Measurements from ENCODE around the gene FAXDC2. TPM values are rescaled to one million over a fixed set of nuclear protein-coding genes. Genes with fewer than 3 reads are reported as not detected.

Gene FAXDC2

DNA sequence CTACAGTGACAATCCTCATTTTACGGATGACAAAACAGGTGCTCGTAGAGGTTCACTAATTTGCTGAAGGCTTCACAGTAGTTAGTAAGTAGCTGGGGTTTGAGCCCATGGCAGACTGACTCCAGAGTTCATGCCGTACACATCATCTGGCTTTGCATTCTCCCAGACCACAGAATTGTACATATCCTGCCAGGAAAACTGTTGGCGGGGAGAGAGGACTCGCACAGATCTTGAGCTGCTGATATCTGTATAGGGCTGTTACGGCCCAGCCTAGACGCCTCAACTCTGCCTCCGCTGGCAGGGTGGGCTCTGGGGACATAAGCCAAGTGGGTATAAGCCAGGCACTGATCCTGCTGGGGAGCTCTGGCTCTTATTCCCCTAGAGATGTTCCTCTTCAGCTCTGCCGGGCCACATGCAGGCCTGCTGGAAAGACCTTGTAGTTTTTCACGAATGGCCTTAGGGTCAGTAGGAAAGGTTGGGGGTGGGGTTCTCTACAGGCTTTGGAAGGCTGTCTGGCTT lies 79.0 kb downstream of the FAXDC2 start:
- H2BK120ac ChIP-seq (ENCODE audit: low read depth, low read length), result no peak overlapping the region
- no peak overlapping the region for H3K18ac ChIP-seq (ENCODE audit: low read length)
- DNase-seq, result peak; percentile 77
- WGBS (ENCODE audit: extremely low coverage, insufficient coverage, low lambda C conversion rate), result no CpG with 5 or more reads among the region's 10 CpGs
- no peaks in the 10 kb centered on the region for H3K36me3 ChIP-seq (ENCODE audit: control insufficient read depth, insufficient read depth, low read length)
- H3K9ac ChIP-seq (ENCODE audit: low read length), result peak overlapping the region; percentile 1
- peaks cover 6% of the 10 kb centered on the region for H3K79me1 ChIP-seq (ENCODE audit: low read length)
- H3K4me3 ChIP-seq (ENCODE audit: low read length), result no peak overlapping the region
- no peaks in the 10 kb centered on the region for H3K27me3 ChIP-seq (ENCODE audit: insufficient read depth, low read length, poor library complexity)
- H3K4ac ChIP-seq (ENCODE audit: low read depth, low read length), result no peak overlapping the region
- peaks cover 15% of the 10 kb centered on the region for H3K4me1 ChIP-seq (ENCODE audit: control insufficient read depth, low read depth, low read length)
- H4K8ac ChIP-seq (ENCODE audit: low read depth, low read length), result no peak overlapping the region
- H3K79me2 ChIP-seq (ENCODE audit: control insufficient read depth, insufficient read depth, low read length), result peaks cover 96% of the 10 kb centered on the region
- H2AK5ac ChIP-seq (ENCODE audit: low read length), result no peak overlapping the region
- no peak overlapping the region for H3K27ac ChIP-seq (ENCODE audit: low read depth, low read length)
- no peak overlapping the region for H4K5ac ChIP-seq (ENCODE audit: low read length)
- H2BK5ac ChIP-seq (ENCODE audit: low read length), result no peak overlapping the region
- H3K56ac ChIP-seq (ENCODE audit: low read length), result peak overlapping the region; percentile 47
- H3K23ac ChIP-seq (ENCODE audit: low read length), result no peak overlapping the region
- no peak overlapping the region for H3K4me2 ChIP-seq (ENCODE audit: low read length)
- H2BK15ac ChIP-seq (replicated peaks; ENCODE audit: low read depth), result no peak overlapping the region

DNA sequence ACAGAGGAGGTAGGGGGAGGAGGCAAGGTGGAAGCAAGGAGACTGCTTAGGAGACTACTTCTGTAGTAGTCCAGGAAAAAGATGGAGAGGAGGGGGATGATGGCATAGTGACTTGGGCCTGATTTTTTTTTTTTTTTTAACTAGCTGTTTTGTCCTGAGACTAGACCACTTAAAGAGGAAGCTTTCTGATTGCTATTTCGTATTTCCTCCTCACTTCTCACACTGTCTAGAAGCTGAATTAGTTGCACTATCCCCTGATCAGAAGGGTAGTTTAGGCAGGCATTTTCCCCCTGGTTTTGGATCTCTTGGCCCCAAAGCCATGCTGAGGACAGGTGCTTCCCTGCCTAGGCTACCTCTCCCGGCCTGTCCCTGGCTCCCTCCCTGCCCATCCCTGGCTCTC lies 80.3 kb downstream of the FAXDC2 start:
- DNase-seq, result no peak
- H3K36me3 ChIP-seq (ENCODE audit: control insufficient read depth, insufficient read depth, low read length), result no peaks in the 10 kb centered on the region
- peaks cover 96% of the 10 kb centered on the region for H3K79me2 ChIP-seq (ENCODE audit: control insufficient read depth, insufficient read depth, low read length)
- no peak overlapping the region for H3K4me3 ChIP-seq (ENCODE audit: low read length)
- H2AK5ac ChIP-seq (ENCODE audit: low read length), result no peak overlapping the region
- no peak overlapping the region for H4K5ac ChIP-seq (ENCODE audit: low read length)
- H3K4me1 ChIP-seq (ENCODE audit: control insufficient read depth, low read depth, low read length), result peaks cover 17% of the 10 kb centered on the region
- H3K79me1 ChIP-seq (ENCODE audit: low read length), result peaks cover 3% of the 10 kb centered on the region
- no peak overlapping the region for H4K8ac ChIP-seq (ENCODE audit: low read depth, low read length)
- no peak overlapping the region for H2BK120ac ChIP-seq (ENCODE audit: low read depth, low read length)
- H3K18ac ChIP-seq (ENCODE audit: low read length), result no peak overlapping the region
- no CpG with 5 or more reads among the region's 2 CpGs for WGBS (ENCODE audit: extremely low coverage, insufficient coverage, low lambda C conversion rate)
- H3K4me2 ChIP-seq (ENCODE audit: low read length), result no peak overlapping the region
- H2BK15ac ChIP-seq (replicated peaks; ENCODE audit: low read depth), result no peak overlapping the region
- no peak overlapping the region for H3K56ac ChIP-seq (ENCODE audit: low read length)
- H3K27ac ChIP-seq (ENCODE audit: low read depth, low read length), result no peak overlapping the region
- H3K4ac ChIP-seq (ENCODE audit: low read depth, low read length), result no peak overlapping the region
- no peaks in the 10 kb centered on the region for H3K27me3 ChIP-seq (ENCODE audit: insufficient read depth, low read length, poor library complexity)
- no peak overlapping the region for H3K9ac ChIP-seq (ENCODE audit: low read length)
- no peak overlapping the region for H3K23ac ChIP-seq (ENCODE audit: low read length)
- H2BK5ac ChIP-seq (ENCODE audit: low read length), result no peak overlapping the region

Small RNA genes lying within 50 kb of the gene (small RNA-seq; reads per million reads assigned to genes)
- gene MIR378H (ENCODE audit: insufficient read depth), result not detected

Data from mesendoderm (in vitro differentiated cells).